AG04450 (cell line): ENCODE measurements around the gene CHST11. TPM values are rescaled to one million over a fixed set of nuclear protein-coding genes. Genes with fewer than 3 reads are reported as not detected.

Experiments used
- CTCF ChIA-PET: fragments of 300-600, 350-600 bp; formaldehyde crosslinking; extraction: SDS; loops from one replicate; lab custom pipeline; 2022; ENCODE audit warnings: antibody characterized with exemption, inconsistent platforms; lab: Charles Lee
- POLR2A ChIA-PET: fragments of 350-600 bp; formaldehyde crosslinking; extraction: SDS; loops from one replicate; lab custom pipeline; 2021; ENCODE audit warnings: antibody characterized with exemption, inconsistent platforms; lab: Yijun Ruan, JAX
- DNase-seq: peaks from one replicate; pipeline ENCODE4 v3.0.0-alpha.2; 2011; ENCODE audit warnings: low read depth, low spot score
- H3K27ac ChIP-seq: one replicate; pipeline ENCODE4 v1.5.1; 2012; ENCODE audit warnings: low read depth, low read length, control low read depth
- H3K27me3 ChIP-seq: one replicate; pipeline ENCODE4 v1.6.0; 2012; ENCODE audit warnings: low read length; ENCODE audit not compliant: control insufficient read depth, insufficient read depth
- H3K4me3 ChIP-seq: 2 replicates; pipeline ENCODE4 v1.5.1; 2011; ENCODE audit warnings: mild to moderate bottlenecking, low read depth, low read length, control low read depth
- H3K9me3 ChIP-seq: 2 replicates; pipeline ENCODE4 v1.5.1; 2012; ENCODE audit warnings: low read length; ENCODE audit not compliant: control insufficient read depth, insufficient read depth
- CTCF ChIP-seq: IDR thresholded peaks from 2 replicates; pipeline ENCODE4 v1.5.1; 2011; ENCODE audit warnings: low read depth, low read length, control low read depth, inconsistent platforms
- polyA plus RNA-seq: library from polyadenylated mRNA; depleted of rRNA; stranded (reverse); fragments of >200 nt; gene quantifications from 2 replicates; pipeline ENCODE4 v1.2.3, GENCODE V29; 2011

Gene CHST11
- polyA plus RNA-seq, 1 experiment, result 2.7 TPM

- Histone ChIP-seq H3K27me3 (peaks cover 7% of the 10 kb centered on the region), H3K27ac (no peak overlapping the region), H3K4me3 (no peak overlapping the region), H3K9me3 (no peaks in the 10 kb centered on the region)
- CTCF ChIA-PET, result no interaction called here
- no peak for DNase-seq
- POLR2A ChIA-PET, result no interaction called here
- TF ChIP-seq CTCF, result no peak
These were observed 57.5 kb downstream of the CHST11 start for GRCh38 chr12:104514092-104514810.

DNA sequence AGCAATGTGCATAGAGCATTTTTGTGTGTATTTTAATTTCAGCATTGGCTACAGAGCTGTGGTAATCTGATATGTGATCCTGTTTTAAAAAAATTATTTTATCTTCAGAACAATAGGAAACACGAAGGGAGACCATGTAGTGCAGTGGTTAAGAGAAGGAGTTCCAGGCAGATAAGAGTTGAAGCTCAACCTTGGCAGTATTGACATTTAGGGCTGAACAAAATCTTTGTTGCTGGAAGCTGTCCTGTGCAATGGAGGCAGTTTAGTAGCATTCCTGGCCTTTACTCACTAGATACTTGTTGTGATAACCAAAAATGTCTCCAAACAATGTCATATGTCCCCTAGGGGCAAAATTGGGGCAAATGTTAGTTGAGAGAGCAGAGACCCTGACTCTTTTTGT, 59.2 kb downstream of the CHST11 start:
- H3K4me3 ChIP-seq, result no peak overlapping the region
- no peaks in the 10 kb centered on the region for H3K9me3 ChIP-seq
- H3K27ac ChIP-seq, result no peak overlapping the region
- ChIA-PET CTCF (no interaction called here), POLR2A (no interaction called here)
- peaks cover 4% of the 10 kb centered on the region for H3K27me3 ChIP-seq
- DNase-seq, result no peak
- no peak for TF ChIP-seq CTCF

DNA sequence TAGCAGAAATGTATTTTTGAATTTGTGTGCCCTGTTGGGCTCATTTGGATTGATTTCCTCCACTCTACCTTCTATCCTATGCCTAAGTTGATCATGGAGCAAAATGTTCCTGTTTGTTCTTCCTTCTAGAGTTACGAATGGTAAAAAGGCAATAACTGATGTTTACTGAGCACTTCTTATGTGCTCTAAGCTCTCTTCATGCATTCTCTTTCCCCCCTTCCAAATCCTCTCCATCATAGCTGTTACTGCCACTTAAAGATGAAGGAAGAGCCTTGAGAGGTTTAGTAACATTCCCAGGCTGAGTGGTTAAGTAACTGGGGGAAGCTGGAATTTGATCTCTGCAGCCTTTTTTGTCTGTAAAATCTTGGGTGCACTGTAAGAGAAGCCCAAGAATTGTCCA, 60.1 kb downstream of the CHST11 start:
- ChIA-PET CTCF (no interaction called here), POLR2A (no interaction called here)
- H3K4me3 ChIP-seq, result no peak overlapping the region
- peaks cover 4% of the 10 kb centered on the region for H3K27me3 ChIP-seq
- no peaks in the 10 kb centered on the region for H3K9me3 ChIP-seq
- no peak overlapping the region for H3K27ac ChIP-seq
- TF ChIP-seq CTCF, result no peak
- no peak for DNase-seq

GRCh38 chr12:104517880-104518279, 61.1 kb downstream of the CHST11 start:
- no peak for TF ChIP-seq CTCF
- Histone ChIP-seq H3K27me3 (peaks cover 4% of the 10 kb centered on the region), H3K27ac (no peak overlapping the region), H3K9me3 (no peaks in the 10 kb centered on the region), H3K4me3 (no peak overlapping the region)
- DNase-seq, result no peak
- CTCF ChIA-PET, result no interaction called here
- POLR2A ChIA-PET, result no interaction called here

GRCh38 chr12:104519190-104520019, 62.7 kb downstream of the CHST11 start:
- Histone ChIP-seq H3K9me3 (no peaks in the 10 kb centered on the region), H3K4me3 (no peak overlapping the region), H3K27me3 (peaks cover 4% of the 10 kb centered on the region), H3K27ac (no peak overlapping the region)
- POLR2A ChIA-PET, result no interaction called here
- no peak for TF ChIP-seq CTCF
- no peak for DNase-seq
- CTCF ChIA-PET, result no interaction called here
